Cardiac fibroblast (primary cell): ENCODE measurements around the gene PNMA8C.

Experiments used
- DNase-seq, 2 donors: peaks; one replicate each; pipeline versions ENCODE4 v3.0.0 to v3.0.0-alpha.2; 2010; ENCODE audit warnings: low read depth in 2 of 2
- H3K4me3 ChIP-seq, 2 donors: replicated peaks in 1 of 2; 1 replicate in 1 of 2; 2 replicates in 1 of 2; pipeline ENCODE4 v1.5.1; 2011; ENCODE audit warnings: low read depth in 2 of 2, low read length in 2 of 2, mild to moderate bottlenecking in 2 of 2, moderate library complexity in 1 of 2
- CTCF ChIP-seq: IDR thresholded peaks from one replicate; pipeline ENCODE4 v1.5.1; 2011; ENCODE audit warnings: low read depth, mild to moderate bottlenecking, low read length, inconsistent platforms

Gene PNMA8C

GRCh38 chr19:46450737-46451136, 22.0 kb upstream of the PNMA8C start:
- no peak overlapping the region for H3K4me3 ChIP-seq
- no peak for DNase-seq
- no peak for TF ChIP-seq CTCF

DNA sequence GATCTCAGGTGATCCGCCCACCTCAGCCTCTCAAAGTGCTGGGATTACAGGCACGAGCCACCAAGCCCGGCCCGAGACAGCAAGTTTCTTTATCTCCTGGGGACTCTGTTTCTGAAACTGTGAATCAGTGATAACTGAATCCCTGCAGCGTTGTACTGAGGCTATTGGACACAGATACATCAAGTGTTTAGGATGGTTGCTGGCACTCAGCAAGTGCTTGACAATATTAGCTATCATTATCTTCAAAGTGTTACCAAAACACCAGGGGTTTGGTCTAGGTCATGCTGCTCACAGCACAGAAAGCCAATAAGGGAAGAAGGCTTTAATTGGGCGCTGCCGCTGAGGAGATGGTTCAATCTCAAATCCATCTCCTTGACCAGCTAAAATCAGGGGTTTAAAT, 20.5 kb upstream of the PNMA8C start:
- H3K4me3 ChIP-seq: no peak overlapping the region
- no peak for DNase-seq
- no peak for TF ChIP-seq CTCF

- TF ChIP-seq CTCF: no peak
- DNase-seq: no peak
- H3K4me3 ChIP-seq: no peak overlapping the region
These were observed 19.9 kb upstream of the PNMA8C start for GRCh38 chr19:46448601-46449000.

- H3K4me3 ChIP-seq: no peak overlapping the region
- TF ChIP-seq CTCF: no peak
- no peak for DNase-seq
These were observed 19.1 kb upstream of the PNMA8C start for GRCh38 chr19:46447824-46448223.

DNA sequence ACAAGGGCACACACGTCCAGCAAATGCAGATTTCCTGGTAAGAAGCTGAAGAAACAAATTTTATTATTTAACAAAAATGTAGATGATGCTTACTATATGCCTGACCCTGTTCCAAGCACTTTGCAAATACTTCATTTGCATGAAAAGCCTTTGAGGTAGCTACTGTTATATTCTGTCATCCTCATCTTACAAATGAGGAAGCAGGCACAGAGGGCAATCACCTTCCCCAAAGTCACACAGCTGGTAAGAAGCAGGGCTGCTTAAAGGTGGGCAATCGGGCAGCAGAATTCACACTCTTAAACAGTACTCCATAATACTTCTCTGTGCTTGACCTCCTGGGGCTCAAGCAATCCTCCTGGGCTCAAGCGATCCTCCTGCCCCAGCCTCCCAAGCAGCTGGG, 18.3 kb upstream of the PNMA8C start:
- TF ChIP-seq CTCF: no peak
- no peak for DNase-seq
- no peak overlapping the region for H3K4me3 ChIP-seq

- H3K4me3 ChIP-seq: no peak overlapping the region
- DNase-seq: no peak
- no peak for TF ChIP-seq CTCF
These were observed 17.3 kb upstream of the PNMA8C start for GRCh38 chr19:46446021-46446420.

DNA sequence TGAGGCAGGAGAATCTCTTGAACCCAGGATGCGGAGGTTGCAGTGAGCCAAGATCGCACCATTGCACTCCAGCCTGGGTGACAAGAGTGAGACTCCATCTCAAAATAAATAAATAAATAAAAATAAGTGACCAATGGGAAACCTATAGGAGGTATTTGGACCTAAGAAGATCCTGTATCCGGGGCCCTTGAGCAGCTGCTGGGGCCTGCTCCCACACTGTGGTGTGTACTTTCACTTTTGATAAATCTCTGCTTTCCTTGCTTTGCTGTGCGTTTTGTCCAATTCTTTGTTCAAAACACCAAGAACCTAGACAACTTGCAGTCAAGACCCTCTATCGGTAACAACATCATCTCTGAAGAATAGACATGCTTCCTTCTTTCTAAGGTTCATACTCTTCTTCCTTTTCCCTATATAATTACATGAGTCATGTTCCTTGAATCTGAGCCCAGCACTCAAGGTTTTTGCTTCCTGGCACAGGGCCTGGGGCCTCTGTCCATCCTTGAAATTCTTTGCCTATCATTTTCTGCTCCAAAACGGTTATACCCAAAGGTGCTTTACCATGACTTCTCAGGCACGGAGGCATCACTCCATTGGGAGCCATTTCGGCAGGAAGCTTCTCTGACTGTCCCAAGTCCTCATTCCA, 14.2 kb upstream of the PNMA8C start:
- peak; percentile 75 to 81 for DNase-seq
- no peak for TF ChIP-seq CTCF
- no peak overlapping the region for H3K4me3 ChIP-seq
